RWPE2 (cell line): ENCODE measurements around the gene AFAP1.
A peak's percentile ranks its signal among the peaks of the same experiment; 100 is the strongest.

Experiments used
- ATAC-seq: fragments of 200-7000 bp; cut with Tn5 transposase; 3 replicates; pipeline ENCODE4 v1.9.1; 2021; ENCODE audit warnings: low read depth
- DNase-seq: peaks from one replicate; pipeline ENCODE4 v3.0.0-alpha.2; 2020; ENCODE audit warnings: low spot score
- H3K27ac ChIP-seq: fragments of 450-650 bp; 2 replicates; pipeline ENCODE4 v1.5.1; 2017; ENCODE audit warnings: mild to moderate bottlenecking; ENCODE audit not compliant: poor library complexity, severe bottlenecking
- H3K27me3 ChIP-seq: fragments of 250-450 bp; sonication (Bioruptor Pico); 2 replicates; pipeline ENCODE4 v1.5.1; 2021; ENCODE audit warnings: mild to moderate bottlenecking, moderate library complexity; ENCODE audit not compliant: insufficient read depth, poor library complexity, severe bottlenecking
- H3K36me3 ChIP-seq: fragments of 250-450 bp; sonication (Bioruptor Pico); 2 replicates; pipeline ENCODE4 v1.5.1; 2020; ENCODE audit warnings: low read depth, mild to moderate bottlenecking, moderate library complexity
- H3K4me1 ChIP-seq: fragments of 250-450 bp; sonication (Bioruptor Pico); 2 replicates; pipeline ENCODE4 v1.5.1; 2021; ENCODE audit warnings: mild to moderate bottlenecking, moderate library complexity; ENCODE audit not compliant: insufficient read depth, poor library complexity, severe bottlenecking
- H3K4me3 ChIP-seq: fragments of 250-450 bp; sonication (Bioruptor Pico); 2 replicates; pipeline ENCODE4 v1.5.1; 2021; ENCODE audit warnings: mild to moderate bottlenecking, moderate library complexity; ENCODE audit not compliant: severe bottlenecking
- H3K9me3 ChIP-seq: fragments of 250-450 bp; sonication (Bioruptor Pico); 2 replicates; pipeline ENCODE4 v1.5.1; 2021; ENCODE audit warnings: mild to moderate bottlenecking, moderate library complexity; ENCODE audit not compliant: severe bottlenecking
- TF ChIP-seq, protein P1 (sequence below): fragments of 450-650 bp; IDR thresholded peaks from one replicate; pipeline ENCODE4 v1.5.1; 2017; ENCODE audit warnings: mild to moderate bottlenecking, moderate library complexity; ENCODE audit not compliant: poor library complexity, severe bottlenecking

Gene AFAP1

DNA sequence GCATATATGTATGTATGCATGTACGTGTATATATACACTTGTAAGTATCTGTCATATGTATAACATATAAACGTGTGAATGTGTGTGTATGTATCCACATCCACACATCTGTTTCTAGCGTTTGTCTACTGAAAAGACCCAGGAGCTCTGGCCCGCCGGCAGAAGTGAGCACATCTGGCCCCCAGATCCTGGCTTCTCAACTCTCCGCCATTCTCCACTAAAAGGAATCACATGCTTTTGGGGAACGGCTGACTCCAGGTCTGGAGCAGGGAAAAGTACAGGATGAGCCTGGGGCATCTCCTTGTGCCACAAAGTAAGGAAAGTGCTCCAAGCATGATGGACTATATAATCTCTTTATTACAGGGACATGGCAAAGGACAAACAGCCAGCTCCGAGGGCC is 143.7 kb downstream of the AFAP1 start:
- DNase-seq (no peak), ATAC-seq (no peak)
- no peak overlapping the region for H3K27ac ChIP-seq
- TF ChIP-seq, protein P1, sequence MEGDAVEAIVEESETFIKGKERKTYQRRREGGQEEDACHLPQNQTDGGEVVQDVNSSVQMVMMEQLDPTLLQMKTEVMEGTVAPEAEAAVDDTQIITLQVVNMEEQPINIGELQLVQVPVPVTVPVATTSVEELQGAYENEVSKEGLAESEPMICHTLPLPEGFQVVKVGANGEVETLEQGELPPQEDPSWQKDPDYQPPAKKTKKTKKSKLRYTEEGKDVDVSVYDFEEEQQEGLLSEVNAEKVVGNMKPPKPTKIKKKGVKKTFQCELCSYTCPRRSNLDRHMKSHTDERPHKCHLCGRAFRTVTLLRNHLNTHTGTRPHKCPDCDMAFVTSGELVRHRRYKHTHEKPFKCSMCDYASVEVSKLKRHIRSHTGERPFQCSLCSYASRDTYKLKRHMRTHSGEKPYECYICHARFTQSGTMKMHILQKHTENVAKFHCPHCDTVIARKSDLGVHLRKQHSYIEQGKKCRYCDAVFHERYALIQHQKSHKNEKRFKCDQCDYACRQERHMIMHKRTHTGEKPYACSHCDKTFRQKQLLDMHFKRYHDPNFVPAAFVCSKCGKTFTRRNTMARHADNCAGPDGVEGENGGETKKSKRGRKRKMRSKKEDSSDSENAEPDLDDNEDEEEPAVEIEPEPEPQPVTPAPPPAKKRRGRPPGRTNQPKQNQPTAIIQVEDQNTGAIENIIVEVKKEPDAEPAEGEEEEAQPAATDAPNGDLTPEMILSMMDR = no peak
- no peaks in the 10 kb centered on the region for H3K9me3 ChIP-seq
- H3K27me3 ChIP-seq = no peaks in the 10 kb centered on the region
- H3K36me3 ChIP-seq = peaks cover 84% of the 10 kb centered on the region
- H3K4me1 ChIP-seq = no peaks in the 10 kb centered on the region
- H3K4me3 ChIP-seq = no peak overlapping the region

DNA sequence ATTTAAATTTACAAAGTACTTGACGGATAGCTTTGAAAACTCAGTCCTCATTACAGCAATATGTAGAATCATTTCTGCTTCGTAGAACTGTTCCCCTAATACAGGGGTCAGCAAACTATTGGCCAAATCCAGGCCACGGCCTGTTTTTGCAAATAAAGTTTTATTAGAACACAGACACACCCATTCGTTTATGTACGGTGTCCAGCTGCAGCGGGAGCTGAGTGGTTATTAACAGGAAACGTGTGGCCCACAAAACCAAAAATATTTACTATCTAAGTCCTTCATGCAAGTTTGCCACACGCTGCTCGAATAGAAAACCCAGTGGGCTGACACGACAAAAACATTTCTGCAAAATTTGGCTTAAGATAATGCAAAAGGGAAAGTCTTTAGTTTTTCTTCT is 146.5 kb downstream of the AFAP1 start:
- TF ChIP-seq, protein P1 = no peak
- Histone ChIP-seq H3K27ac (no peak overlapping the region), H3K4me1 (no peaks in the 10 kb centered on the region), H3K4me3 (no peak overlapping the region), H3K27me3 (no peaks in the 10 kb centered on the region), H3K36me3 (peaks cover 74% of the 10 kb centered on the region), H3K9me3 (no peaks in the 10 kb centered on the region)
- no peak for ATAC-seq
- DNase-seq = no peak

DNA sequence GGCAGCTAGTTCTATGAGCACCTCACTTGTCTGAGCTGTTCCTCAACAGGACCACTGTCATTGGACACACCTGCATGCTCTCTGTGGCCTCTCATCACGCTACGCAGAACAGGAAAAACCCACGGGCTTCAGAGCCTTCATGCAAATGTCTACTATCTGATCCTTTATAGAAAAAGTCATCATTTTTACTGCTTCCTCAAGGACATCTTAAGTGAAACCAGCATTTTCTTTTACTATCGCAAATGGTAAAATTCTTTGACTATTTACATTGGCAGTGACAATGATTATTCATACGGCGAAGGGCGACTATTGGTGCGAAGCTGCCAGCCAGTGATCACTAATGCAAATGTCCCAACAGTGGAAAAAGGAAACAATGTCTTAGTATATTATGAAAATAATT is 147.0 kb downstream of the AFAP1 start:
- no peak for ATAC-seq
- no peaks in the 10 kb centered on the region for H3K9me3 ChIP-seq
- DNase-seq = no peak
- no peak overlapping the region for H3K27ac ChIP-seq
- H3K27me3 ChIP-seq = no peaks in the 10 kb centered on the region
- peaks cover 75% of the 10 kb centered on the region for H3K36me3 ChIP-seq
- no peaks in the 10 kb centered on the region for H3K4me1 ChIP-seq
- H3K4me3 ChIP-seq = no peak overlapping the region
- TF ChIP-seq, protein P1 = no peak

DNA sequence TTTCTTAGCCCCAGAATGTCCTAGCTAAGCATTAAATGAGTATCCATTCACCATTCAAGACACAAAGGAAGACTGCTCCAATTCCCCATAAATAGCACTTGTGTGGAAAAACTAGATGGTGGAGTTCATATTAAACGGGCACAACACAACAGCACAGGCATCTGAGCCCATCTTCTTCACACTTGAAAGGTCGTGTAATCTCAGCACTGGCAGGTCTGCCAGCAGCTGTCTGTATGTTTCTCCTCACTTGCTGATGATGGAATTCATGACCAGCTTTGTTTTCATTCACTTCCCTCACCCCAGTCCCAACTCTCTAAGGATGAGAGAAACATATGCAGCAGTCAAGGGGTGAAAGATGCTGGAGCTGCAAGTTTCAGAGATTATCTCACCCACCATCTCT is 148.7 kb downstream of the AFAP1 start:
- H3K4me1 ChIP-seq = no peaks in the 10 kb centered on the region
- DNase-seq = peak; percentile 7
- no peak overlapping the region for H3K27ac ChIP-seq
- peaks cover 71% of the 10 kb centered on the region for H3K36me3 ChIP-seq
- H3K4me3 ChIP-seq = no peak overlapping the region
- no peaks in the 10 kb centered on the region for H3K27me3 ChIP-seq
- no peaks in the 10 kb centered on the region for H3K9me3 ChIP-seq
- TF ChIP-seq, protein P1 = no peak
- no peak for ATAC-seq

DNA sequence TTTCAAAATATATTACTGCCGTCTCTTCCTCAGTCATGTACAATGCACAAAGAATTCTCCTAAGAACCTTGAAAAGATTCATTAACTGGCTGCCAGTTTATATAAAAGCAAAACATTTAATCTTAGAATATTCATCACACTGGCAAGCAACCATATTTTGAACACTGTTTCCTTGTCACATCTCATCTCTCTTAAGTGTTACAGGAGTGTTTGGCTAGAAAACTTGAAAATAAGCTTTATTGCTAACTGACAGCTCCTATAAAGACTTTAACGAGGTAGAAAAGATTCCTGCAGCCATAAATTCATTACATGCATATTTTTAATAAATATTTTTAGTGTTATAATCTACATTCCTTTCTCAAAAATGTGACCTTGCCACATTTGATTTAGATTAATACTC is 149.6 kb downstream of the AFAP1 start:
- peaks cover 72% of the 10 kb centered on the region for H3K36me3 ChIP-seq
- H3K27me3 ChIP-seq = no peaks in the 10 kb centered on the region
- DNase-seq (no peak), ATAC-seq (no peak)
- no peak overlapping the region for H3K4me3 ChIP-seq
- H3K9me3 ChIP-seq = no peaks in the 10 kb centered on the region
- H3K27ac ChIP-seq = no peak overlapping the region
- H3K4me1 ChIP-seq = no peaks in the 10 kb centered on the region
- TF ChIP-seq, protein P1 = no peak
